Muscle of leg (tissue), 11 donors: Measurements from ENCODE around the gene MAD1L1. TPM values are rescaled to one million over a fixed set of nuclear protein-coding genes. Genes with fewer than 3 reads are reported as not detected.

Source experiments
- DNase-seq: peaks from one replicate; pipeline ENCODE4 v3.0.0; 2013
- H3K27ac ChIP-seq: one replicate; pipeline ENCODE4 v1.5.1; 2013; ENCODE audit warnings: mild to moderate bottlenecking, low read length, control low read depth
- H3K27me3 ChIP-seq: one replicate; pipeline ENCODE4 v1.6.1; 2013; ENCODE audit warnings: low read length; ENCODE audit not compliant: control insufficient read depth, insufficient read depth
- H3K36me3 ChIP-seq: one replicate; pipeline ENCODE4 v1.6.1; 2013; ENCODE audit warnings: low read length; ENCODE audit not compliant: control insufficient read depth, insufficient read depth
- H3K4me1 ChIP-seq: one replicate; pipeline ENCODE4 v1.6.1; 2013; ENCODE audit warnings: low read length; ENCODE audit not compliant: control insufficient read depth, insufficient read depth
- H3K4me3 ChIP-seq: one replicate; pipeline ENCODE4 v1.5.1; 2013; ENCODE audit warnings: low read length, control low read depth
- H3K9me3 ChIP-seq: replicated peaks from 2 replicates; pipeline ENCODE4 v1.6.1; 2013; ENCODE audit warnings: low read depth, low read length; ENCODE audit not compliant: control insufficient read depth
- WGBS: methylation state at CpG from one replicate; pipeline ENCODE4 v1.1.5; 2013; ENCODE audit warnings: missing lambda C conversion rate; ENCODE audit not compliant: insufficient coverage; 5-methylcytosine and 5-hydroxymethylcytosine counted together
- polyA plus RNA-seq, 8 donors: library from polyadenylated mRNA; unstranded; fragments of 120-200 nt; gene quantifications; one replicate each; pipeline versions ENCODE4 v1.2.1 to v1.2.3, GENCODE V29; 2013; ENCODE audit warnings: inconsistent platforms in 1 of 8, low replicate concordance in 1 of 8; ENCODE audit not compliant: insufficient read length in 8 of 8, insufficient read depth in 1 of 8
- total RNA-seq: library from RNA; stranded (reverse); fragments of 120-200 nt; gene quantifications from one replicate; pipeline ENCODE4 v1.2.4, GENCODE V29; 2013

Gene MAD1L1
- total and polyA plus RNA-seq, 9 donors = 19.1 to 38.7 (median 21.8) TPM

DNA sequence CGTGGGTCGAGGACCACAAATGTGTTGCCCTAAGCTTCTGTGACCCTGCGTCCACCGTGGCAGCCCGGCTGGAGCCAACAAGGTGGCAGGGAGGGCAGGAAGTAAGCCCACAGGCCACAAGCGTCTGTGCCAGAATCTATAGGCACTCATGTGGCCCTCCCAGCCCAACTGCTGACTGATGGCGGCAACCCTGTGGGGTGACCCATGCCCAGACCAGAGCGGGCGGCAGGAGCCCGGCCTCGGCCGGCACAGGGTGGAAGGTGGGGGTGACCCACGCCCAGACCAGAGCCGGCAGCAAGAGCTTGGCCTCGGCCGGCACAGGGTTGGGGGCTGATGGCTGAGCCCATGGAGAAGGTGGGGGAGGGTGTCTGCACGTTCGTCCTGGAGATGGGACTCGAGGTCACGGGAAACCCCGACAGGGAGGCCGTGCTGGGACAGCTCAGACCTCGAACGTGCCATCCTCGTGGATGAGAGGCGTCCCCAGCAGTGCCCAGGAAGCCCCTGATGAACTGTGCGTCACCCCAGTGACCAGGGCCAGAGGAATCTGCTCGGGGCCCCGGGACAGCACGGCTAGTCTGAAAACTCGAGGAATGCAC, 381.7 kb downstream of the MAD1L1 start:
- H3K9me3 ChIP-seq = no peaks in the 10 kb centered on the region
- DNase-seq = no peak

GRCh38 chr7:1850111-1850975, 382.4 kb downstream of the MAD1L1 start:
- Histone ChIP-seq H3K4me1 (peaks cover 36% of the 10 kb centered on the region), H3K9me3 (no peaks in the 10 kb centered on the region), H3K36me3 (no peaks in the 10 kb centered on the region), H3K27me3 (no peaks in the 10 kb centered on the region), H3K4me3 (no peak overlapping the region), H3K27ac (no peak overlapping the region)
- no peak for DNase-seq
- WGBS = 76% methylated on average over 28 of the region's 33 CpGs

More for the DNA sequence above, 381.7 kb downstream of the MAD1L1 start:
- no peaks in the 10 kb centered on the region for H3K27me3 ChIP-seq
- no peak overlapping the region for H3K4me3 ChIP-seq
- WGBS = 82% methylated on average over 27 of the region's 31 CpGs
- no peak overlapping the region for H3K27ac ChIP-seq
- H3K4me1 ChIP-seq = peaks cover 36% of the 10 kb centered on the region
- no peaks in the 10 kb centered on the region for H3K36me3 ChIP-seq

DNA sequence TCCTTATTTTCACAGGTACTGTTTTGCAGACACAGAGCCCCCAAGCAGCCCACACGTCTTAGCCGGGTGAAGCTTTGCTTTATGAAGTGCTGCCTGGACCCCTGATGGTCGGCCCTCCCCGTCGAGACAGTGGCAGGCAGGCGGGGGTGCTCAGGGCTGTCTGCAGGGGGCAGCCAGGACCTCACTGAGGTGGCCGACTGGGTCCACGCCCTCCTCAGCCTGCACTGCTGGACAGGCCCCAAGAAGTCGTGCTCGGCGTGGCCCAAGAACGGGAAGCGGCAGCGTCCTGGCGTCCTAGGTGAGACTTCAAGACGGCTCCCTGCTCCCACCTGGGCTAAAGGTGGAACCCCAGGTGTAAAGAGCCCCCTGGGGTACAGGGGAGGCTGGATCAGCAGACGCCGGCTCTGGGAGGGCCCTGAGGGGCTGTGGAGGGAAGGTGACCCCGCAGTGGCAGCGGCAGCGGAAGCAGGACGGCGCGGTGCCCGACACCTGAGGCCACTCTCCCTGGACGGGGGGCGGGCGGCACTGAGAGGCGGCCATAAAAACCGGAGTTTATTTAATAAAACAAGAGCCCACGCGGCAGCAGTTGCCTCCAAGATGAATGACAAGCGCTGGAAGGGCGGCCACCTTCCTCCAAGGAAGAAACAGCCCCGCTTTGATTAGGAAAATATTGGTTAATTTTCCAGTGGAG, 383.2 kb downstream of the MAD1L1 start:
- Histone ChIP-seq H3K27me3 (no peaks in the 10 kb centered on the region), H3K4me1 (peaks cover 44% of the 10 kb centered on the region), H3K36me3 (no peaks in the 10 kb centered on the region), H3K27ac (no peak overlapping the region), H3K9me3 (no peaks in the 10 kb centered on the region), H3K4me3 (no peak overlapping the region)
- DNase-seq = no peak
- 66% methylated on average over 35 of the region's 35 CpGs for WGBS

- H3K4me3 ChIP-seq = no peak overlapping the region
- WGBS = 85% methylated on average over 12 of the region's 15 CpGs
- H3K27me3 ChIP-seq = no peaks in the 10 kb centered on the region
- H3K36me3 ChIP-seq = no peaks in the 10 kb centered on the region
- no peak for DNase-seq
- no peak overlapping the region for H3K27ac ChIP-seq
- H3K9me3 ChIP-seq = no peaks in the 10 kb centered on the region
- H3K4me1 ChIP-seq = peaks cover 45% of the 10 kb centered on the region
These were observed 383.8 kb downstream of the MAD1L1 start for GRCh38 chr7:1848911-1849311.

DNA sequence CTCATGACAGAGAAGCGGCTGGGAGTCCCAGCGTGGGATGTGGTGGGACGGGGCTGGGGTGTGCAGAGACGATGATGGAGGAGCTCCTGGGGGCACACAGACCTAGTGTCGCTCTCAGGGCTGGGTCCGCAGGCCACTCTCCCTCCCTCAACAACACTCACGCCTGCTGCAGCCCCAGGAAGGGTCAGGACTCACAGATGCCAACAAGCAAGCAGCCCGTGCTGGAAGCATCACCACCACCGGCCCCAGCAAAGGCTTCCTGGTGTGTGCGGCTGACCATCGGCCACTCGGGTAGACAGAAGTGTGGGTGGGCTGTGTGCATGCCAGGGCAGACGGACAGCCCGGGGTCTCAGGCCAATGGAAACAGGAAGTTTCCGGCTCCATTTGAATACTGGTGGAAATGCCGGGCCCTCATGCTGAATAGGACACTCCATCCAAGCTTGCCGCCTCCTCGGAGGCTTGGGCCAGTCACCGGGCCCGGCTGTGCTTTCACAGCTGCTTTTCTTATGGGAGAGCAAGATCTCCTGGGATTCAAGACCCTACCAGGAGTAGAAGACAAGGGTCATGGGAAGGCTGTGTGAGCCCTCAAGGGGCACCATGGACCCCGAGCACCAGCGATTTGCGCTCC, 384.6 kb downstream of the MAD1L1 start:
- DNase-seq = no peak
- H3K36me3 ChIP-seq = no peaks in the 10 kb centered on the region
- no peak overlapping the region for H3K4me3 ChIP-seq
- H3K27ac ChIP-seq = no peak overlapping the region
- H3K9me3 ChIP-seq = no peaks in the 10 kb centered on the region
- 71% methylated on average over 12 of the region's 23 CpGs for WGBS
- peaks cover 45% of the 10 kb centered on the region for H3K4me1 ChIP-seq
- H3K27me3 ChIP-seq = no peaks in the 10 kb centered on the region

- Histone ChIP-seq H3K4me3 (no peak overlapping the region), H3K36me3 (no peaks in the 10 kb centered on the region), H3K27ac (no peak overlapping the region), H3K4me1 (peaks cover 45% of the 10 kb centered on the region), H3K9me3 (no peaks in the 10 kb centered on the region), H3K27me3 (no peaks in the 10 kb centered on the region)
- no peak for DNase-seq
- whole genome bisulfite sequencing = 85% methylated on average over 29 of the region's 30 CpGs
These were observed 385.3 kb downstream of the MAD1L1 start for GRCh38 chr7:1847260-1848001.

- no peaks in the 10 kb centered on the region for H3K36me3 ChIP-seq
- H3K9me3 ChIP-seq = no peaks in the 10 kb centered on the region
- no peak overlapping the region for H3K27ac ChIP-seq
- no peak for DNase-seq
- 79% methylated on average over 13 of the region's 29 CpGs for WGBS
- H3K4me1 ChIP-seq = peaks cover 45% of the 10 kb centered on the region
- no peak overlapping the region for H3K4me3 ChIP-seq
- H3K27me3 ChIP-seq = no peaks in the 10 kb centered on the region
These were observed 386.2 kb downstream of the MAD1L1 start for GRCh38 chr7:1846331-1847065.

- Histone ChIP-seq H3K36me3 (no peaks in the 10 kb centered on the region), H3K4me1 (peaks cover 41% of the 10 kb centered on the region), H3K27me3 (no peaks in the 10 kb centered on the region), H3K4me3 (no peak overlapping the region), H3K9me3 (no peaks in the 10 kb centered on the region), H3K27ac (no peak overlapping the region)
- DNase-seq = no peak
- 81% methylated on average over 35 of the region's 43 CpGs for WGBS
These were observed 387.0 kb downstream of the MAD1L1 start for GRCh38 chr7:1845536-1846311.
